ENCODE measurements around the gene SPACA6. TPM values are rescaled to one million over a fixed set of nuclear protein-coding genes. Genes with fewer than 3 reads are reported as not detected.

Gene SPACA6
- total RNA-seq, 4 donors from 2014 or later, result 10.7 to 47.9 (median 34.0) TPM

GRCh38 chr19:51687791-51688670 lies 5.1 kb upstream of the SPACA6 start:
- TF ChIP-seq EP300 (IDR thresholded peaks at IDR 0.05), result no peak
- TF ChIP-seq CTCF (IDR thresholded peaks at IDR 0.05), result no peak
- TF ChIP-seq POLR2A (IDR thresholded peaks at IDR 0.05), result no peak
- H3K27me3 ChIP-seq, result no peaks in the 10 kb centered on the region
- DNase-seq (ENCODE audit: low spot score in 2 of 2), result peak; percentile 39 to 63
- WGBS, 2 donors, result 6 to 9% methylated on average over 22 of the region's 22 CpGs
- no peaks in the 10 kb centered on the region for H3K9me3 ChIP-seq
- peaks cover 0 to 43% (median 27%) of the 10 kb centered on the region in 4 donors for H3K4me1 ChIP-seq
- peak overlapping the region; percentile 95 to 98 (median 96) for H3K27ac ChIP-seq
- peaks cover 0 to 6% (median 0%) of the 10 kb centered on the region in 3 donors for H3K36me3 ChIP-seq
- H3K4me3 ChIP-seq, result peak overlapping the region; percentile 68 to 99 (median 84)

- Histone ChIP-seq H3K4me3 (peak overlapping the region; percentile 68 to 99 (median 84)), H3K36me3 (peaks cover 0 to 13% (median 0%) of the 10 kb centered on the region in 3 donors), H3K27ac (peak overlapping the region; percentile 95 to 98 (median 96)), H3K27me3 (no peaks in the 10 kb centered on the region), H3K9me3 (no peaks in the 10 kb centered on the region), H3K4me1 (peaks cover 0 to 52% (median 27%) of the 10 kb centered on the region in 4 donors)
- 1% methylated on average over 57 to 63 of the region's 63 CpGs for WGBS, 2 donors
- TF ChIP-seq CTCF (IDR thresholded peaks at IDR 0.05), result peak in 3 of 5 experiments; percentile 16 to 51 (median 40)
- TF ChIP-seq POLR2A (IDR thresholded peaks at IDR 0.05), result peak in 1 of 2 donors; percentile 70
- peak; percentile 72 to 87 for TF ChIP-seq EP300 (IDR thresholded peaks at IDR 0.05)
- peak; percentile 74 to 90 for DNase-seq (ENCODE audit: low spot score in 2 of 2)
Measured at GRCh38 chr19:51688671-51689571, 4.2 kb upstream of the SPACA6 start.

- H3K27me3 ChIP-seq, result no peaks in the 10 kb centered on the region
- 1 to 2% methylated on average over 20 to 21 of the region's 21 CpGs for WGBS, 2 donors
- DNase-seq (ENCODE audit: low spot score in 2 of 2), result peak in 1 of 2 donors; percentile 27
- peaks cover 0 to 59% (median 27%) of the 10 kb centered on the region in 4 donors for H3K4me1 ChIP-seq
- H3K9me3 ChIP-seq, result no peaks in the 10 kb centered on the region
- peak overlapping the region; percentile 95 to 98 (median 96) for H3K27ac ChIP-seq
- H3K4me3 ChIP-seq, result peak overlapping the region; percentile 68 to 99 (median 84)
- H3K36me3 ChIP-seq, result peaks cover 0 to 23% (median 0%) of the 10 kb centered on the region in 3 donors
- TF ChIP-seq CTCF (IDR thresholded peaks at IDR 0.05) (no peak), POLR2A (IDR thresholded peaks at IDR 0.05) (no peak), EP300 (IDR thresholded peaks at IDR 0.05) (no peak)
Measured at GRCh38 chr19:51689751-51690453, 3.2 kb upstream of the SPACA6 start.

- TF ChIP-seq POLR2A (IDR thresholded peaks at IDR 0.05), result peak; percentile 24 to 44
- TF ChIP-seq EP300 (IDR thresholded peaks at IDR 0.05), result peak; percentile 66 to 81
- no peak for TF ChIP-seq CTCF (IDR thresholded peaks at IDR 0.05)
- peaks cover 0 to 59% (median 27%) of the 10 kb centered on the region in 4 donors for H3K4me1 ChIP-seq
- H3K36me3 ChIP-seq, result peaks cover 0 to 30% (median 0%) of the 10 kb centered on the region in 3 donors
- peak in 1 of 2 donors; percentile 48 for DNase-seq (ENCODE audit: low spot score in 2 of 2)
- no peaks in the 10 kb centered on the region for H3K27me3 ChIP-seq
- 0 to 1% methylated on average over 16 to 18 of the region's 21 CpGs for WGBS, 2 donors
- peak overlapping the region; percentile 68 to 99 (median 84) for H3K4me3 ChIP-seq
- peak overlapping the region; percentile 95 to 98 (median 96) for H3K27ac ChIP-seq
- H3K9me3 ChIP-seq, result no peaks in the 10 kb centered on the region
Measured at GRCh38 chr19:51690454-51691073, 2.6 kb upstream of the SPACA6 start.
